ENCODE data around the gene DBN1.

Gene DBN1

DNA sequence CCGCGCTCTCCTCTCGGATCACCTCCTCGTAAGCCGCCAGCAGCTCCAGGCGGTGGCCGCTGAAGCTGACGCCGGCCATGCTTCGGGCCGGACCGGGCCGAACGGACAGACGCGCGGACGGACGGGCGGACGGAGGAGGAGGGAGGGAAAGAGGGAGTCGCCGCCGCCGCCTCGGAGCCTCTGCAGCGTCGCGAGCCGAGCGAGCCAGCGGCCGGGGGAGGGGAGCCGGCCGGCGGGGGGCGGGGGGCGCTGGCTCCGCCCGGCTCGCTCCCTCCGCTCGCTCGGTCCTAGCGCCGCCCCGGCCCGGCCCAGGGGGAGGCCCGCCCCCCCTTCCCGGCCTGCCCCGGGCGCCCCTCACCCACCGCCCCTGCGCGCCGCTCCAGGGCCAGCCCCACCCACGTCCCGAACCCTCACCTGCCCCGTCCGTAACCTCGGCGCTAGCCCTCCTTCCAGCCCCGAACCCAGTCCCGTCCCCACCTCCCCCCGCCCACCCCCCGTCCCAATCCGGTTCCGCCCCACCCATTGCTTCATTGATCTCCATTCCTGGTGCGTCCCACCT, at the start of gene DBN1:
Gene DBN1 (minus strand): TSS at position 192 of the 559 bp plus-strand sequence. CDS start 113 bp downstream, at position 79.
- DNase-seq: no peak

GRCh38 chr5:177520916-177521513, 47.6 kb upstream of the DBN1 start:
- DNase-seq: no peak

- no peak for DNase-seq
These were observed 46.8 kb upstream of the DBN1 start for GRCh38 chr5:177520271-177520670.

GRCh38 chr5:177519463-177520235, 46.2 kb upstream of the DBN1 start:
- no peak for DNase-seq

DNA sequence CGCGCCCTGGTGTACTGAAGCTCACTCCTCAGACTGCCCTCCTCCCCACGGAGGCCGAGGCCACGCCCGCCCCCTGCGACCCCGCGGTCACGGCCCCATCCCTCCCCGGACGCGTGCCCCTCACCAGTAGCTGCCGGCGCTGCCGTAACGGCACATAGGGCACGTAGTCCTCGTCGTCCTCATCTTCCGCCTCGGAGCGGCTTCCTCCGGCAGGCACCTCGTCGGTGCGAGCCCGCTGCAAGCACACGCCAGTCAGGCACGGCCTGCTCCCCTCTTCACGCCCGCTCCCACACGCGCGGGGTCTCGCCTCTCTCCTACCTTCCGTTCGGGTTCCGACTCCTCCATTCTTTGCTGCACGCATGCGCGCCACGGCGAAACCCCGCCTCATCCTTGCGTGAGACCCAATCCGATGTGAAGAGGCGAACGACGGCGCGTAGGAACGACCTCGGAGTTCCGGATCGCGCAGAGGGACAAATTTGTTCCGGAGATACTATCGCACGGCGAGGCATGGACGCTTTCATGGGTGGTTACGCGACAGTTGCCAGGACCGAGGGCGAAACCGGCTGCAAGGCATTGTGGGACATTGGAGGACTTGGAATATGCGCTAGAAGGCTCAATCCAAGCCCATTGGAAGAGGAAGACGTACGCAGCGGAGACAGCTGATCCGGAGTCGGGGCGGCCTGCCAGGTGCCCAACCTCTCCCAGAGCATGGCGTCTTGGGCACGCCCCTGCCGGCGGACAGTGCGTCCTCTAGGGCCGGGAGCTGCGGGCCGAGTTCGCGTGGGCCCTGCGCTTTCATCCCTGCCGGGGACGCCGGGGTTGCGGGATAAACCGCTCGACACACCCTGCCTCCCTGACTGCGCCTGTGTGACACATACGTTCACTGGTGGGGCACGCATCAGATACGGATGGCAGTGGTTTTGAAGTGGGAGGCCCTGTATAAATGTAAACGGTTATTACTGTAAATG, 43.5 kb upstream of the DBN1 start, which contains the start of gene DDX41:
Gene DDX41 (minus strand): TSS at position 361 of the 968 bp plus-strand sequence. CDS start 16 bp downstream, at position 345.
- DNase-seq: peak; percentile 97

DNA sequence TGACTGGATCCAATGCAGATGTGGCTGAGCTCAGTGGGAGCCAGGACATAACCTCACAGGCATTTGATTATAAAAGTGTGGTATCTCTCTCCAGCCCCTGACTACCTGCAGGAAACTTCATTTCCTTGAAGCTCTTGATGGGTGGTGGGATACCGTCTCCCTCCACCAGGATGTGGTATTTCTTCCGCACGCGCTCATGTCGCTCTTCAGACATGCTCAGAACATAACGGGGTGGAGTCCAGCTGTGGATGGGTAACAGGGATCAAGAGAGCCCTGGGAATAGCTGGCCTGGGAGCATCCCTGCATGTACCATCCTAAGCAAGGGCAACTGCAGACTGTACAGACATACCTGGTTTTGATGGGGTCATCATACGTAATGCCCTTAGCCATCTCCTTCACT, 42.1 kb upstream of the DBN1 start:
- no peak for DNase-seq

DNA sequence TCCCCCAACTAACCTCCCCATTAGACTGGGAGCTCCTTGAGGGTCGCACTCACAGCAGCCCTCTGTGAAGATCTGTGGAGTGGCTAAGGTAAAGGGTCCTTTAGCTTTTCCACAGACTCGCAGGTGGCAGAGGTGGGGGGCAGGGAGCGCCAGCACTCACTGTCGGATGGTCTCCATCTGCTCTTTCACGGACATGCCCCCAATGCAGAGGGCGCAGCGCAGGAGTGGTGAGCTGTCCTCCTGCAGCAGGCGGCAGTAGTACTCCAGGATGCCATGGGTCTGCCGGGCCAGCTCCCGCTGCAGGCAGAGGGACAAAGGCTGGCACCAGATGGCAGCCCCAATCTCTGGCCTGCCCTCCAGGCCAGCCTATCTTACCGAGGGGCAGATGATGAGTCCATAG, 41.1 kb upstream of the DBN1 start:
- no peak for DNase-seq

DNA sequence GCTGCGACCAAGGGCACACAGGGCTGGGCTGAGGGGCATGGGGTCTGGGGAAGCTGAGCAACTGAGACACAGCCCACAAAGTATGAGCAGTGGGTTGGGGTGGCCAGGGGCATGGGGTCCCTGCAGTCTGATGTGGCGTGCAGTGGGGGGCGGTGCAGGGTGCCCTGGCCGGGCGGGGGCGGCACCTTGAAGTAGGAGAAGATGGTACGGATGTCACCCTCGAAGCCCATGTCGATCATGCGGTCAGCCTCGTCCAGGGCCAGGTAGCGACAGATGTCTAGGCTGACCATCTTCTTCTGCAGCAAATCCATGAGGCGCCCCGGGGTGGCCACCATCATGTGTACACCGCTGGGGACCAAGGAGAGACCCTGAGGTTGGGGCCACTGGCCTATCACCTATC, 40.1 kb upstream of the DBN1 start:
- DNase-seq: no peak

GRCh38 chr5:177512736-177513380, 39.4 kb upstream of the DBN1 start:
- DNase-seq: no peak

GRCh38 chr5:177511796-177512675, 38.6 kb upstream of the DBN1 start:
- DNase-seq: no peak

- DNase-seq: no peak
These were observed 37.7 kb upstream of the DBN1 start for GRCh38 chr5:177511181-177511580.

GRCh38 chr5:177510567-177511053, 37.2 kb upstream of the DBN1 start:
- no peak for DNase-seq

DNA sequence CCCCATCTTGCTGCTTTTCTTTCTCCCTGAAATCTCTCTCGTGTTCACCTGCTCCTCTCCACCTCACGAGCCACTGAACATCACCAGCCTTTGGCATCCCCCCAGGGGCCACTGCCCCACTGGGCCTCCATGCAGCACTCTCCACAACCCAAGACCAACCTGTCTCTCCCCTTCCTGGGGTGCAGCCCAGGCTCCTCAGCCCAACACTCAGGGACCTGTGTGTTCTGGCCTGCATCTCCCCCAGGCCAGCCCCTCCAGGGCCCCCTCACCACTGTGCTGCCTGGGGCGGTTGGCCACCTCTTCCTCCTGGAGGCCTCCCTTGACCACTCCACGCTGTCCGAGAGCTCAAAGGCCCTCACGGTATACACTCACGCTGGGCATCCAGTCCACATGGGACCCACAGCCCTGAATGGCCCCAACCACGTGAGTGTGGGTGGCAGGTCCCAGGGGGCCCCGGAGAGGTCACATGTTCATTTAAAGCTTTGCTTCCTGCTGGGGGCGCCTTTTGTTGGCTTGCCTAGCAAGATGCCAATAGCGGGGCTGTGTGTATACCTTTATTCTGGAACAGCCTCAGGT, 36.6 kb upstream of the DBN1 start:
- no peak for DNase-seq

- peak; percentile 36 for DNase-seq
These were observed 36.0 kb upstream of the DBN1 start, which contains the start of gene DOK3 for GRCh38 chr5:177509381-177509951. TSS of gene DOK3 (minus strand) at chr5:177509826. CDS start at chr5:177509540, 286 bp downstream.

- DNase-seq: no peak
These were observed 35.4 kb upstream of the DBN1 start for GRCh38 chr5:177508837-177509236.

DNA sequence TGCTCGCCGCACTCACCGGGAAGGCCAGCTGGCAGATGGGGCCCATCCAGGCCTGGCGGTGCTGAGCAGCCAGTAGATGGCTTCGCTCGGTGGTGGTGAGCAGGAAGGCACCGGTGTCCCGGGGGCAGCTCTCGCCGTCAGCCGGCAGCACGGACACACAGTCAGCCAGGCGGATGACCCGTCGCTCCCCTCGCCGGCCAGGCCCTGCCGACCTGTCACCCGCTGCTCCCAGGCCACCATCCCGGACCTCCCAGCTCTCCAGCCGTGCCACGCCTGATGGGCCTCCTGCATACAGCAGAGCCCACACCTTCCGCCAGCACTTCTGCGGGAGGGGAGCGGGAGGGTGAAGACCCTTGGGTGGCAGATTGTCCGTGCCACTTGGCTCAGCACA, 34.8 kb upstream of the DBN1 start:
- DNase-seq: no peak

- no peak for DNase-seq
These were observed 34.3 kb upstream of the DBN1 start for GRCh38 chr5:177507596-177508220.

GRCh38 chr5:177507165-177507564, 33.7 kb upstream of the DBN1 start:
- no peak for DNase-seq

GRCh38 chr5:177505075-177505474, 31.6 kb upstream of the DBN1 start:
- no peak for DNase-seq

All from stimulated activated CD4-positive, alpha-beta T cell treated with anti-CD3 and anti-CD28 coated beads, Interleukin-15, amount 100 ng/mL, for 24 hours (primary cell).